GM12892 (cell line): Measurements from ENCODE around the gene ANKS1A.

Source experiments
- POLR2A ChIP-seq: IDR thresholded peaks from 2 replicates; pipeline ENCODE4 v1.6.1; 2011; ENCODE audit warnings: low read depth, low read length, control low read depth
- POLR2AphosphoS5 ChIP-seq: IDR thresholded peaks from 2 replicates; pipeline ENCODE4 v1.6.1; 2011; ENCODE audit warnings: low read depth, low read length, control low read depth
- TAF1 ChIP-seq: IDR thresholded peaks from 2 replicates; pipeline ENCODE4 v1.6.1; 2011; ENCODE audit warnings: low read depth, mild to moderate bottlenecking, control low read depth, low read length, borderline replicate concordance

DNA sequence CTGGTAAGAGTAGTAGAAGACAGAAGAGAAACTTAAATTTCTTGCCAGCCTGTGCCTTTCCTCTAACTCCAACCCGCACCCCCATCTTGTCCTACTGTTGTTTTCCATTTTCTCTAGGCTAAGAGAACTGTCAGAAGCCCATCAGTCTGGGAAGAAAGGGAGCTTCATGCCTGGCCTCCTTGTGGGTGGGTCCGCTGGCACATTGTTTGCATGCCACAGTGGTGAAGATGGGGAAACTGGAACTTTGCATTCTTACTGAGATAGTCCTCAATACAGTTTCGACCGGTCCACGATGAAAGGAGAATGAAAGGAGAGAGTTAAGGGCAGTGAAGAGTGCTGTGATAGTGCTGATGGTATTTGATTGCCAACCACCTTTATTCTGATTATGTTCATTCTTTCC, 149.0 kb downstream of the ANKS1A start:
- TF ChIP-seq POLR2A (no peak), POLR2AphosphoS5 (no peak), TAF1 (no peak)
